Stimulated activated CD4-positive, alpha-beta T cell treated with anti-CD3 and anti-CD28 coated beads, Interleukin-4, amount 100 ng/mL, for 48 hours (primary cell): ENCODE data around the gene ZFR2.
A peak's percentile ranks its signal among the peaks of the same experiment; 100 is the strongest.
"Not testable (repeated sequence)": the region's sequence is repeated elsewhere in the genome, so short reads cannot be mapped to it uniquely, and the experiment has no call there.

Experiments
- DNase-seq, 2 donors: peaks; one replicate each; pipeline ENCODE4 v3.0.0-alpha.2; 2020; ENCODE audit warnings: low read depth in 2 of 2

Gene ZFR2

DNA sequence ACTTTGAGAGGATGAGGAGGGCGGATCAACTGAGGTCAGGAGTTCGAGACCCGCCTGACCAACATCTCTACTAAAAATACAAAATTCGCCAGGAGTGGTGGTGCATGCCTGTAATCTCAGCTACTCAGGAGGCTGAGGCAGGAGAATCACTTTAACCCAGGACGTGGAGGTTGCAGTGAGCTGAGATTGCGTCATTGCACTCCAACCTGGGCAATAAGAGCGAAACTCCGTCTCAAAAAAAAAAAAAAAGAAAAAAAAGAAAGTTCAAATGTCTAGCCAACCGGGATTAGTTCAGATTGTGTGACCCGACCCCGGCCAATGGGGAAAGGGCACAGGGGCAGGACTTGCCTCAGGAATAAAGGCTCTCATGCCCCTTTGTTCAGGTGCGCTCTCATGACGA is 5.9 kb upstream of the ZFR2 start:
- DNase-seq = not testable (repeated sequence)

DNA sequence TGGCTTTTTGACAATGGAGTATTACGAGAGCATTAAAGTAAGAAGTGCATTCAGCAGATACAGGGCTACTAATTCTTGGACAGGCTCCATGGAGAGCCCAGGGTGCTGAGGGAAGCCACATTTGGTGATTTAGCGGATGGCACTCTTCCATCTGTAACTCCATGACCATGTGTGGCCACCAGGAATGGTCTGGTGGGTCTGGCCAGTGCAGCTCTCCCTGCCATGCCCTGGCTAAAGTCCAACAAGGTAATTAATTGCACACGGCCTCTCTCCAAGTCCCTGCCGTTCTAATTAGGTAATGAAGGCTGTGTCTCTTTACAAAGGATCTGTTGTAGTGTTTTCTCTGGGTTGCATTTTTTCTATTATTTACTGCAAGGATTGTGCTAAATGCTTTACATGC is 4.3 kb upstream of the ZFR2 start:
- no peak for DNase-seq

DNA sequence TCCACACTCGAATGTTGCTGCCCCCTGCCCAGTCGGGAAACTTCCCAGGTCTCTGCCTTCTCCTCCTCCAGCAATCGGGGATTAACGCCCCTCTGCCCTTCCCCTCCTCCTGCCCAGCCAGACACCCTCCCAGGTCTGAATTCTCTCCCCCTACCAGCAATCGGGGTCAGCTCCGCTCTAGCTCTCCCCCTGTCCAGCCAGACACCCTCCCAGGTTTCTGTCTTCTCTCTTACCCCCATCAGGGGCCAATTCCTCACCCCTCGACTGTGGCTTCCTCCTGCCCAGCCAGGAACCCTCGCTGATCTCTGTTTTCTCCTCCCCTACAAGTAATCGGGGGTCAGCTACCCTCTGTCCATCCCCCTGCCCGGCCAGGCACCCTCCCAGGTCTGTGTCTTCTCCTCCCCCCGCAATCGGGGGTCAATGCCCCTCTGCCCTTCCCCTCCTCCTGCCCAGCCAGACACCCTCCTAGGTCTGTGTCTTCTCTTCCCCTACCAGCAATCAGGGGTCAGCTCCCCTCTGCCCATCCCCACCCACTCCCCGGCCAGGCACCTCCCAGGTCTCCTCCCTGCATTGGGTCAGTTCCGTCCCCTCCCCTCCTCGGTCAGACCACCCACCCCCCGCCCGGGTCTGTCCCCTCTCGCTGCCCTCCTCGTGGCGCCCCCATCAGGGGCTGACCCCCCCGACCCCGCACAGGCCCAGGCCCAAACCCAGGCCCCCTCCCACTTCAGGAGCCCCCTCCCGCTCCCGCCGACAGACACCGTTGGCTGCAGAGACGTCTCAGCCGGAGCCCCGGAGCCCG is 668 bp downstream of the ZFR2 start:
- DNase-seq = no peak

DNA sequence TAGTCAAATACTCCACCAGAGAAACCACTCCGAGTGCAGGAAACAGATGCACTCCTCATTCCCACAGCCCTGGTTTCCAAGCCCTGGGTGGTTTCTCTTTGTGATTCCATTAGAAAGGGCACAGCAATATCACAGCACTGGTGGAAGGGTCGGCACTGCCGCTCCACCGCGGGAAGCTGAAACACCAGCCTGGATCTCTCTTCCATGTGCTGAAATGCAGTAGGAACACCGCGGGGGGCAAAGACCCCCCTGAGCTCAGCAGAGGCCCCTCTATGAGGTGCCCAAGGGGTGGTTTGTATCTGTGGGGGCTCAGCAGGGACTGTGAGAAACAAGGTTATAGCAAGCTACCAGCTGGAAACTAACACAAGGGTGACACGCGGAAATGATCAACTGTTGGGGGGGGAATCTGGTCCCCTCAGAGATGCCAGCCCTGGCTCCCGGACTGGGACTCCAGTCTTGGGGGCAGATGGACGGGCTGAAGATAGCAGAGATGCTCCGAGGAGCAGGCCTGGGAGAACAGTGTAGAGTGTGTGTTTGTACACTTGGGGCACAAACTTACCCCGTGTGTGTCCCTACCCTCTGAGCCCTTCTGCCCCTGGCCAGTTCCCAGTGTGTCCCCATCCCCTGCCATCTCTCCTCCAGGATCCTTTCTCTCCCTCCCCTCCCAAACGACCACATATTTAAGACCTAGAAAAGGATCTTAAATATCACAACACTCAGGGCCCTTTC is 1.8 kb downstream of the ZFR2 start:
- DNase-seq = no peak

DNA sequence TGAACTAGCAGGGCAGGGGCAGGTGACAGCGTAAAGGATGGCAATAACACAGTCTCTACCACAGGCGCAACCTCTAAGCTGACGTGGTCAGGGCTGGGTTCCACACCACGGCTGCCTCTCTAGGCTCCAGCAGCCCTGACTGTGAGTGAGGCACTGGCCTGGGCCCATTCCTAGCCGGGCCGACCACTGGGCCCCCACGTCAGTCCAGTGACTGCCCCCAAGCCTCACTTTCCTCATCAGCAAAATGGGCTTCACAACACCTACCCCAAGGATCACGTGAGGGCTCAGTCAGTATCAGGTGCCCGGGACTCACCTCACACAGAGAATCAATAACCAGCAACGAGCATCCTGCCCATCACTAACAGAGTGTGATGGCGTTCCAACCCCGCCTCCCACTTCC is 5.2 kb downstream of the ZFR2 start:
- DNase-seq = no peak

DNA sequence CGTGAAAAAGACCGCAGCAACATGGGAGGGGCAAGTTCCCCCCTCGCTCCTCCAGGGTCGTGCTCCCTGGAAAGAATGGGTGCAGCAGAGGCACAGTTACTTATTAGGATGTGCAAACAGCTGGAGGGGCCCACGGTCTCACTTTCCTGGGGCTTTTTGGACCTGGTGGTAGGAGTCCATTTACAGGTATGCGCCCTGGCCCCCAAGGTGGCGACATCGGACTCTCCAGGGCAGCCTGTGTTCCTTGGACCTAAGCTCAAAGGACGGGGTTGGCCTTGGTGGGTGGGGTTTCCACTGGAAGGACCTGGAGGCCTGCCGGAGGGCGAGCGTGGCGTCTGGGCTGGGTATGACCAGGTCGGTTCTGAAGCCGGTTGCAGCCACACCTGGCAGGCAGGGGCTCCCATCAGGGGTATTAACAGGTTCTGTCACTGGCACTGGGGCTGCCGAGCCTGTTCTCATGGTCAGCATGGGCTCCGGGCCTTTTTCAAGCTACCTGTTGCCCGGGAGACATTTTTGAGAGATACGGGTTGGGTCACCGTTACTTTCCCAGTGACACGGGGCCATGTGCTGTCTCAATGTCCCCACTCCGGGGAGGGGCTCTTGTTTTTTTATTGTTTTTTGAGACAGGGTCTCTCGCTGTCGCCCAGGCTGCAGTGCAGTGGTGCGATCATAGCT is 5.9 kb downstream of the ZFR2 start:
- no peak for DNase-seq

DNA sequence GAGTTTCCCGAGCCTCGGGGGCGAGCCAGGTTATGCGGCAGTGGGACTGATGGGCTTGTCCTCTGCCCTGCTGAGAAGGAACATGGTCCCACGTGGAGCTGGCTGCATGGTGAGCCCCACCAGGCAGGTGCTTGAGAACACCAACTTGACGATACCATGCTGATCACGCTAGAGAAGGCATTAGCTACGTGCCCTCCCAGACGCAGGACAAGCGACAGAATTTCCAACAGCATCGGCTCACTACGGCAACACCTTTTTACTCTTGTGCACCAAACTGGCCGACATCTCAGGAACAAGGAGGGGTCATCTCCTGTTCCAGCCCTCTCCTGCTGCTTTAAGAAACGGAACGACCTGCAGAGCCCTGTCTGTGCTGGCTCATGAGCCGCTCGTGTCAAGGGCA is 8.3 kb downstream of the ZFR2 start:
- DNase-seq = no peak

DNA sequence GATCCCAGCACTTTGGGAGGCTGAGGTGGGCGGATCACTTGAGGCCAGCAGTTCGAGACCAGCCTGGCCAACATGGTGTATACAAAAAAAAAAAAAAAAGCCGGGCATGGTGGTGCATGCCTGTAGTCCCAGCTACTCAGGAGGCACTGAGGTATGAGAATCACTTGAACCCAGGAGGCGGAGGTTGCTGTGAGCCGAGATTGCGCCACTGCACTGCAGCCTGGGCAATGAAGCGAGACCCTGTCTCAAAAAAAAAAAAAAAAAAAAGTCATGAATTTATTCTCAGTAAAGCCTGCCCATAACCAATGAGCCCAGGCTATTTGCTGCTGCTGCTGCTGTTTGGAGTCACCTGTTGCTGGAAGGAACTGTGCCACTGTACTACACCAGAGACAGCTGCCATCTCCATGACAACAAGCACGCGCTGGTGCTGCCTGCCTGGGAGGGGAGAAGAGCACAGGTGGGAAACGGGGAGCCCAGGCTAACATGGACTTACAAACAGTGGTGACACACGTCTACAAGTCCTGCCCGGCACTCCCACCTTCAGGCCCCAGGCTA is 11.3 kb downstream of the ZFR2 start:
- no peak for DNase-seq

DNA sequence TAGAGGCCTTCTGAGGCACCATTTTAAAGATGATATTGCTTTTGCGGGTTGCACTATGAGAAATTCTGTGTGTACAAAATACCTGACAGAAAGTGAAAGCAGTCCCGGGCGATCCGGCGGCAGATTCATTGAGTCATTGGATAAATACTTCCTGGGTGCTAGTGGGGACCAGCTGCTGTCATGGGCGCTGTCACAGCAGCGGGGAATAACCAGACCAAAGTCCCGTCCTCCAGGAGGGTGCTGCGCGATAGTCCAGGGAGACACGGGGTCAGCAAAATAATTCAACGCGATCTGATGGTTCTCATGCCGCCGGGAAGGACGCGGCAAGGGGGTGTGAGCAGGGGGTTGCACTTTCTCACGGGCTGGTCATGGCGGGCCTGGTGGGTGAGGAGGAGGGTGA is 13.5 kb downstream of the ZFR2 start:
- no peak for DNase-seq

DNA sequence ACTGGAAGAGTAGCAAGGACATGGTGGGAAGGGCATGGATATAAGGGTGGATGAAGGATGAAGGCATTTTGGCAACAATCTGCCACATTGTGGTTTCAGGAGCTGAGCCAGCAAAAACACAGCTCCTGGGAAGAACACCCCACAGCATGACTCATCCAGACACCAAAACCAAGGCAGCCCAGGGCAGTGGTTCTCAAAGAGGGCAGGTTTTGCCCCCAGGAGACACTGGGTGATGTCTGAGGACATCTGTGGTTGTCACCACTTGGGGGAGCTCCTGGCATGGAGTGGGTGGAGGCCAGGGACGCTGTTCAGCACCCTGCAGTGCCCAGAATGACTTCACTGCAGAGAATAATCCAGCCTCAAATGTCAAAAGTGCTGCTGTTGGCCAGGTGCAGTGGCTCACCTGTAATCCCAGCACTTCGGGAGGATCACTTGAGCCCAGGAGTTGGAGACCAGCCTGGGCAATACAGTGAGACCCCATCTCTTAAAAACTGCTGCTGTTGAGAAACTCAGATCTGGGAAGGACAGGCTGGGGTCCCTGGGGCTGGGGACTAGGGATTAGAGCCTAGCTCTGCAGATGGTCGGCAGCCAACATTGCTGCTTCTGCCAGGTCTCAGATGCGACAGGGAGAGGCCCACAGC is 16.1 kb downstream of the ZFR2 start:
- no peak for DNase-seq

DNA sequence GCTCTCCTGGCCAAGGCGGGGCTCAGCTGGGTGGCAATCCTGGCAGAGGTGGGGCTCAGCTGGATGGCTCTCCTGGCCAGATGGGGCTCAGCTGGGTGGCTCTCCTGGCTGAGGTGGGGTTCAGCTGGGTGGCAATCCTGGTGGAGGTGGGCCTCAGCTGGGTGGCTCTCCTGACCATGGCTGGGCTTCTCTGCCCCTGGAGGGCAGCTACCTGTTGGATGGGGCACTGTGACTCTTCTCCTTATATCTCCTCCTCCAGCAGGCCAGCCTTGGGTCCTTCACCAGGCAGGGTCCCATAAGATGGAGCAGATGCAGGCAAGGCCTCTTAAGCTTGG is 16.7 kb downstream of the ZFR2 start:
- no peak for DNase-seq

DNA sequence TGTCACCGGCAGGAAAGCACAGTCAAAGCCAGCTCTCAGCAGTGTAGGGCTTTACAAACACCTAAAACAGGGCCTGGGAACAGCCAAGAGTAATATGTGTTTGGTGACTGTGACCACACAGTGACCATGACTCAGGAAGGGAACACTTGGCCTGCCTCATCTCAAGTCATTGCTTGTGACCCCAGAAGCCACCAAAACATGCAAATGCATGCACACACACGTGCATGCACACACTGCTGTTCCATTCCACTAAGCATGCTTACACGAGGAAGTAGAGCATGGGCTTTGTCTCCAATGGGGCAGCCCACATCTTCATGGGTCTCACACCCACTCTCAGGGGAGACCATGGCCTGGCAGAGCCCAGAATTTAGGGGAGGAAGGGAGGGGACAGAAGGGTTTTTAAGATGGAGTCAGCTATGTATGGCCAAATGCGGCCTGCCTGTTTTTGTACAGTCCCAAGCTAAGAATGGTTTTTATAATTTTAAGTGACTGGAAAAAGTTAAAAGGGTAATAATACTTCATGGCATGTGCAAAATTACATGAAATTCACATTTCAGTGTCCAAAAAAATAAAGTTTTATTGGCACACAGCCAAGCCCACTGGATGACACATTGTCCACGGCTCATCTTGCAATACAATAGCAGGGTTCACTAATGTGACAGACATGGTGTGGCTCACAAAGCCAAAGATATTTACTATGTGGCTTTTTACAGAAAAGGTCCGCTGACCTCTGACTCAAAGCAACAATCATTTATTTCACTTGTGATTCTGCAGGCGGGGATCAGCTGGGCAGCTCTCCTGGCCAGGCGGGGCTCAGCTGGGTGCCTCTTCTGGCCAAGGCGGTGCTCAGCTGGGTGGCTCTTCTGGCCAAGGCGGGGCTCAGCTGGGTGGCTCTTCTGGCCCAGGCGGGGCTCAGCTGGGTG is 17.3 kb downstream of the ZFR2 start:
- no peak for DNase-seq

DNA sequence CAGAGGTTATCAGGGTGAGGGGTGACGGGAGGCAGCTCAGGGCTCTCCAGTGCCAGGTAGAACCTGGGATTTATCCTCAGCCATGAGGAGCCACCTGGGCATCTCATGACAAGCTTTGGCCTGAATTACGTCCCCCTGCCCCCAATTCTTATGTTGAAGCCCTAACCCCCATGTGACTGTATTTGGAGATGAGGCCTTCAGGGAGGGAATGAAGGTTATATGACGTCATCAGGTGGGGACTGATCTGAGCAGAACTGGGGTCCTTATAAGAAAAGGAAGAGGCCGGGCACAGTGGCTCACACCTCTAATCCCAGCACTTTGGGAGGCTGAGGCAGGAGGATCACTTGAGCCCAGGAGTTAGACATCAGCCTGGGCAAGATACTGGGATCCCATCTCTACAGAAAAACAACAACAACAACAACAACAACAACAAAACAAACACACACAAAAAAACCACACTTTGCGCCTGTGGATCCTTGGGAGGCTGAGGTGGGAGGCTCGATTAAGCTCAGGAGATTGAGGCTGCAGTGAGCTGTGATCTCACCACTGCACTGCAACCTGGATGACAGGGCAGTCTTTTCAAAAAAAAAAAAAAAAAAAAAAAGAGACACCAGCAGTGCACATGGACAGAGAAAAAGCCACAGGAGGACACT is 18.4 kb downstream of the ZFR2 start:
- DNase-seq = no peak

DNA sequence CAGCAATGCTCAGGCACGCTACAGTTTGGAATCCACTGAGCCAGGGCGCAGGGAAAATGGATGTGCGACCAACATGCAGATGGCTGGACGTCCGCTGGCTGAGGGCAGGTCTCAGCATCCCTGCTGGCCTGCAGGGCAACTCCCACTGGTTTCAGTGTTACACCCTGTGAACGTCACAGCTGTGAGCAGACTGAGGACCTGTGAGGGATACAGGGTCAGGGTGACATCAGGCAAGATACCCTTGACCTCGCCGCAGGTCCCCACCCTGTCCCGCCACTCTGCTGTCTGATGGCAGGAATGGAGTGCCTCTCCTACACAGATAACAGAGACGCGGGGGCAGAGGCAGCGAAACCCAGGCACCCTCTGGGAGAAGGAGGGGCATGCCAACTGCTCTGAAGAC is 19.1 kb downstream of the ZFR2 start:
- DNase-seq = no peak

DNA sequence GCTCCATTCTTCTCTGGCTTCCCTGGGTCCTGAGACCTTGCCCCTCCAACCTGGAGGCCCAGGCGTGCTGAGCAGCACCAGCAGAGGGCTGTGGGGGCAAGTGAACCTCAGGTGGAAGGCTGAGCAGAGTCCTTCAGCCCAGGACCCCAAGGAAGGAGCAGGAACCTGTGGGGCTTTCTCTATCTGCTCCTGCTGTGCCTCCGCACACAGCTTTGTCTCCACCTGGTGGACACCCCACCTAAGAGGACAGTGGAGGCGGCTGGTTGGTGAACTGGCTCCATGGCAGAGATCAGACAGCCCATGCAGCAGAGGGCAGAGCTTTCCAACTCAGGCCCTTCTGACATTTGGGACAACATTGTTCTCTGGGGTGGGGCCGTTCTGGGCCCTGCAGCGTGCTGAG is 19.7 kb downstream of the ZFR2 start:
- DNase-seq = peak; percentile 8 to 35

DNA sequence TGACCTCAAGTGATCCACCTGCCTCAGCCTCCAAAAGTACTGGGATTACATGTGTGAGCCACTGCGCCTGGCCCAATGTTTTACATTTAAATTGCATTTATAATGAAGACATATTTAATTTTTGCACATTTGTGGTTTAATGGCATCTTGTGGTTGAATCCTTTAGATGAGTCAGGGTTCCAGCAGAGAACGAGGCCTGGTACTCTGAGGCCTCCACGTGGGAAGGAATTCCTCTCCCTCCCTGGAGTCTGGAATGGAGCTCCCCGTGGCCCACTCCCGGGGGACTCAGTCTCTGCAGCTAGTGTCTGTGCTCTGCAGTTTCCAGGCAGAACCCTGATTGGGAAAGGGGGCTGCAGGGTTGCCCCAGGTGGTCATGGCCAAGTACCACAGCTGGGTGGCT is 24.2 kb downstream of the ZFR2 start:
- DNase-seq = no peak

DNA sequence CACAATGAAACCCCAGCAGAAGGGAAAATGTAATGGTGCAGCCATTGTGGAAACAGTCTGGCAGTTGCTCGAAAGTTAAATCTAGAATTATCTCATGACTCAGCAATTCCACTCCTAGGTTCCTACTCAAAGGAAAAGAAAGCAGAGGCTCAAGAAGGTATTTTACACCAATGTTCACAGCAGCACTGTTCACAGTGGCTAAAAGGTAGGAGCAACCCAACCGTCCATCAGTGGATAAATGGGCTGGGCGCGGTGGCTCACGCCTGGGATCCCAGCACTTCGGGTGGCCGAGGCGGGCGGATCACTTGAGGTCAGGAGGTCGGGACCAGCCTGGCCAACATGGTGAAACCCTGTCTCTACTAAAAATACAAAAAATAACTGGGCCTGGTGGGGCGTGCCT is 25.9 kb downstream of the ZFR2 start:
- no peak for DNase-seq

DNA sequence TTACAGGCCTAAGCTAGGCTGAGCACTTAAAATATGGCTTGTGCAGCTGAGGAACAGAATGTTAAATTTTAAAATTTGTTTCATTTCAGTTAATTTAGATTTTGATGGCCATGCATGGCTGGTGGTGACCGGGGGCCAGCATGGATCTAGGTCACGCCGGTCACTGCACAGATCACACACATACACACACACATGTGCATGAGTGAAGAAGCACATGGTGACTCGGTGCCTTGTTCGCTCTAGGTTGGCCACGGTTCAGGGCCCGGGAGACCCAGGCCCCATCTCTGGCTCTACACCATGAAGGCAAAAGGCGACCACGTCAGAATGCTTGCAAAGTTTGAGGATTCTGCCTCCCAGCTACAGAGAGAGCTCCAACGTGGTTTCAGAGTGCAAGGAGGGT is 28.0 kb downstream of the ZFR2 start:
- no peak for DNase-seq

DNA sequence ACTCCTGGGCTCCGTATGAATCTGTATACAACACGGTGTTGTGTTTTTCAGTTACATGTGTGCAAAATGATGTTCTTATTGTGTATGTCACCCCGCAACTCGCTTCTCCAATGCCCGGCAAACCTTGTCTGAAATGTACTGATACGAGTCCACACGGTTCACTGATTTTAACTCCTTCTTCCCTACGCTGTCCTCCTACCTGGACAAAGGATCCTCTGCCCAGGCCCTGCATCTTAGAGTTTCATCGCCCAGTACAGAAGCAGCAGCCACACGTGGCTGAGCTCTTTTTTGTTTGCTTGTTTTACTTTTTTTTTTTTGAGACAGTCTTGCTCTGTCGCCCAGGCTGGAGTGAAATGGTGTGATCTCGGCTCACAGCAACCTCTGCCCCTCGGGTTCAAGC is 28.9 kb downstream of the ZFR2 start:
- no peak for DNase-seq

DNA sequence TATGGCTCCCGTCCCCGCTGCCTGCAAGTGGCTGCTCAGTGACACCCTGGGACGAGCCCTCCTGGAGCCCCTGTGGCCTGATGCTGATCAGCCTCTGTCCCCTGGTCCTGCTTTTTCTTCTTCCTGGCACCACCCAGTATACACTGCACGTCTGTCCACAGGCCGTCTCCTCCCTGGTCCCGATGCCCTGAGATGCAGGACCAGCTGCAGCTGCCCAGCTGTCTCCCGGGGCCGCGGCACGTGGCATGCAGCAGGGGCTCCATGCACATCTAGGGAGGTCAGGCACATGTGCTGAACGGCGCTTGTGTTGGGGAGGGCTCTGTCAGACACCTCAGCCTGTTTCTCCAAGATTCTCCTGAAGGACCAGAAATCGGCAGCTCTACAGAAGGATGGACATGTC is 30.2 kb downstream of the ZFR2 start:
- no peak for DNase-seq

DNA sequence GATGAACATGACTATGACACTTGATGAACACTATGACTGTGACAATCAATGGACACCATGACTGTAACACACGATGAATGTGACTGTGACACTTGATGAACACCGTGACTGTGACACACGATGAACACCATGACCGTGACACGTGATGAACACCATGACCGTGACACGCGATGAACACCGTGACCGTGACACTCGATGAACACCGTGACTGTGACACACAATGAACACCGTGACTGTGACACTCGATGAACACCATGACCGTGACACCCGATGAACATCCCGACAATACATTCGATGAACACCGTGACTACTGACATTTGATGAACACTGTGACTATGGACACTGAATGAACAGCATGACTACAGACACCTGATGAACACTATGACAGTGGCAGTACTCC is 30.9 kb downstream of the ZFR2 start:
- no peak for DNase-seq
